Measurements from ENCODE around the gene ULK1.
"Not testable (repeated sequence)": the region's sequence is repeated elsewhere in the genome, so short reads cannot be mapped to it uniquely, and the experiment has no call there.

ULK1 gene

DNA sequence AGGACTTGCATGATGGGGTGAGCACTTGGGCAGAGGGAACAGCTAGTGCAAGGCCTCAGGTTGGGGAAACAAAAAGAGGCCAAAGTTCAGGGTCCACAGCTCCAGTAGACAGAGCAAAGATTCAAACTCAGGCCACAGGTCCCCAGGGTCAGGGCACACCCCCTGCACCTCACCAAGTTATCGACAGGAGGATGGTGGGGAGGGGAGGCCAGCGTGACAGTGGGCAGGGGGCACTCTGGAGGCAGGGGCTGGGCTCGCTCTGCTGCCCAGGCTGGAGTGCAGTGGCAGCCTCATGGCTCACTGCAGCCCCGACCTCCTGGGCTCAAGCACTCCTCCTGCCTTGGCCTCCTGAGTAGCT, 32.4 kb upstream of the ULK1 start:
- no peak for DNase-seq (ENCODE audit: low spot score)

DNA sequence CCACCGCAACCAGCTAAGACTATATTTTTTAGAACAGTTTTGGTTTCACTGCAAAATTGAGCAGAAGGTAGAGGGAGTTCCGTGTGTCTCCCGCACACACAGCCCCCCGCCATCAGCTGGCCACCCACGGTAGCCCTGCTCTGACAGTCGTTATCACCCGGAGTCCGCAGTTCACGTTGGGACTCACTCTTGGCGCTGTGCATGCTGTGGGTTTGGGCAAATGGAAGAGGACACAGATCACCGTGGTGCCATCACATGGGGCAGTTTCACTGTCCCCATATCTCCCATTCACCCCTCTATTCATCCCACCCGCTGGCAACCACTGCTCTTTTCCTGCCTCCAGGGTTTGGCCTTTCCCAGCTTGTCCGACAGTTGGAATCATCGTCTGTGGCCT, 31.8 kb upstream of the ULK1 start:
- no peak for DNase-seq (ENCODE audit: low spot score)

DNA sequence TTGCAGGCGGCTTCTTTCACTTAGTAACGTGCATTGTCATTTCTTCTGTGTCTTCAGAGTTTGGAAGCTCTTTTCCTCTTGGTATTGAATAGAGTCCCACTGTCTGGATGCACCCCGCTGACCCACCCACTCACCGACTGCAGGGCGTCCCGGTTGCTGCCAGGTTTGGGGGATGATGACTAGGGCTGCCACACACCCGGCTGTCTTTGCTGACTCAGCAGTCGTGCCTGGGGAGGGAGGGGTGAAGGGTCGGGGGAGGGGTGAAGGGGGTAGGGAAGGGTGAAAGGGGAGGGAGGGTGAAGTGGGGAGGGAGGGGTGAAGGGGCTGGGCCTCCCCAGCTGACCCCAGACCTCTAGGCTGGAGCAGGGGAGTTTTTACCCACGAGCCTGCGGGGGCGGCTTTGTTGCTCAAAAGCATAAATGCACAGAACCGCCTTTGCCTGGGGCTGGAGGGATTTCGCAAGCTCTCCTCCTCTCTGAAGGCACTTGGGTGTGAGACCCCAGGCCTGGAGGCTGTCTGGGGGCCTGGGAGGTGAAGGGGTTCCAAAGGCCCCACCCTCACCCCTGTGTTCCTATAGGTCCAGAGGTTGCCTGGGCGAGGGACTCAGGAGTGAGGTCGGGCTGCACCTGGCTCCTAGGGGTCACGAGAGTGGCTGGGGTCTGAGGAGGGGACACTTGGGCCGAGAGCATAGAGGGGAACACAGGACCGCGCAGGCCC, 31.3 kb upstream of the ULK1 start:
- DNase-seq (ENCODE audit: low spot score): no peak

DNA sequence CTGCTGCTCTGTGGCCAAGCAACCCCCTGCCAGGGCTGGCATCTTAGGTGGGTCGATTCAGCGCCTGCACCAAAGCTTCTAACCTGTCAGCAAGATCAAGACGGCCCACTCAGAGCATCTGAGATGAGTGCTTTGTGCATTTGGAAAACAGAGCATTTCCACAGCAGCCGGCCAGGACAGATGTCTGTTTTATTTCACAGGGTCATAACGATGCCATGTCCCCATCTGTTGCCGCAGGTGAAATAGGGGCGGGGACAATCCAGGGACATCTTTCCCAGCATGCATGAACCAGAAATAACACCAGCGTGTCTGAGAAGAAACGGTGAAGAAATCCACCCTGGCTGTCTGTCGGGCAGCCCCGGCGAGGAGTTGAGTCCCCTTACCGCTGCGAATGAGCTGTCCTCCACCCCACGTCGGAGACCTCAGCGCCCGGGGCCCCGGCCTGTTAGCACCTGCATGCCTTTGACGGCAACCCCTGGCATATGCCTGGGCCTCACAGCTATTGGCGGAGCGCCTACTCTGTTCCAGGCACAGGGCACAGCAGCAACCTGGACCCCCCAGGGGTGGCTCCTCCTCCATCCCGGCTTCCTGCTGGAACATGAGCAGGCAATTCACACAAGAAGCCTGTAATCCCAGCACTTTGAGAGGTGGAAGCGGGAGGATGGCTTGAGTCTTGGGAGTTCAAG, 30.6 kb upstream of the ULK1 start:
- DNase-seq (ENCODE audit: low spot score): no peak

DNA sequence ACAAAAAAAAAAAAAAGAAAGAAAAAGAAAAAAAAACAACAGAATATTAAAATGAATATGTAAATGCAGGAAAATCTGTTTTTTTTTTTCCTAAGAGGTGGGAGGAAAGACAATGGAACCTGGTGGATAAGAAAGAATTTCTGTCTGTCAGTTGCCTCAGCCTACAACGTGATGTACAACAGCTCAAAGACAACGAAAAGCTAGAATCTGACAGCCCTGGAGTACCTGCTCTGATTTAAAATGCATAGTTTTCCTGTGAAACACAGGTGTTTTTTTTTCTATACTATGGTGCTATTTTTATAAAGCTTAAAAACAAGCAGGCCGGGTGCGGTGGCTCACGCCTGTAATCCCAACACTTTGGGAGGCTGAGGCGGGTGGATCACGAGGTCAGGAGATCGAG, 30.0 kb upstream of the ULK1 start:
- DNase-seq (ENCODE audit: low spot score): no peak

DNA sequence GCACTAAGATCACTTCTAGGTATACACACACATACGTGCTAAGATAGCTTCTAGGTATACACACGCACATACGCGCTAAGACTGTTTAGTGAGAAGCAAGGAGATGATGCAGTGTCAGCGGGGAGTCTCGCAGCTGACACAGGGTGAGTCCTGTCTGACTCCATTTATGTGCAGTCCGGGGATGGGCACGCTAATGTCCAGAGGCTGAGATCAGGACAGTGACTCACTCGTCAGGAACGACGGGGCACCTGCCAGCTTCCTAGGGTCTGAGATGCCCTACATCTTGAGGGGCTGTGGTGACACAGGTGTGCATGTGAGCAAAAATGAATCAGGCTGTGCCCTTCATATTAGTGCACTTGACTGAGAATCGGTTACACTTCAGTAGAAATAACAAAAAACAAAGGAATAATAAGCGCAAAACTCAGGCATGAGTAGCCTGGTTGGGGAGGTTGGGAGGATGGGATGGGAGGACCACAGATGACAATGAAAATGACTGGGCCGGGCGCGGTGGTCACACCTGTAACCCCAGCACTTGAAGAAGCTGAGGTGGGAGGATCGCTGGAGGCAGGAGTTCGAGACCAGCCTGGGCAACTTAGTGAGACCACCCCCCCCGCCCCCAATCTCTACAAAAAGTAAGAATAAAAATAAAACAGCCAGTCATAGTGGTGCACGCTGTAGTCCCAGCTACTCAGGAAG, 29.1 kb upstream of the ULK1 start:
- no peak for DNase-seq (ENCODE audit: low spot score)

DNA sequence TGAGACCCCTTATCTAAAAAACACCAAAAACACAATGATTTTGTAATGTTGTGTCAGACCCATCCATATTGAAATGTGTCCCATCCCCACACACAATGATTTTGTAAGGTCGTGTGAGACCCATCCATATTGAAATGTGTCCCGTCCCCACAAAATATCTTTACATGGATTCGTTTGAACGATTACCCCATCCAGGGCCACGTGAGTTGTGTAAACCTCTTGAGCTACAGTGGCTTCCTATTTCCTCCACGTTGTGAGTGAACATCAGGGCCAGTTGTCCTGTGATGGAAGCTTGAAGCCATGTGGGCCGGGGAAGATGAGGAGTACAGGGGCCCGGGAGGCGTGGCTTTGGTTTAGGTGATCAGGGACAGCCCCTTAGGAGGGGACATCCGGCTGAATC, 27.0 kb upstream of the ULK1 start:
- DNase-seq (ENCODE audit: low spot score): no peak

DNA sequence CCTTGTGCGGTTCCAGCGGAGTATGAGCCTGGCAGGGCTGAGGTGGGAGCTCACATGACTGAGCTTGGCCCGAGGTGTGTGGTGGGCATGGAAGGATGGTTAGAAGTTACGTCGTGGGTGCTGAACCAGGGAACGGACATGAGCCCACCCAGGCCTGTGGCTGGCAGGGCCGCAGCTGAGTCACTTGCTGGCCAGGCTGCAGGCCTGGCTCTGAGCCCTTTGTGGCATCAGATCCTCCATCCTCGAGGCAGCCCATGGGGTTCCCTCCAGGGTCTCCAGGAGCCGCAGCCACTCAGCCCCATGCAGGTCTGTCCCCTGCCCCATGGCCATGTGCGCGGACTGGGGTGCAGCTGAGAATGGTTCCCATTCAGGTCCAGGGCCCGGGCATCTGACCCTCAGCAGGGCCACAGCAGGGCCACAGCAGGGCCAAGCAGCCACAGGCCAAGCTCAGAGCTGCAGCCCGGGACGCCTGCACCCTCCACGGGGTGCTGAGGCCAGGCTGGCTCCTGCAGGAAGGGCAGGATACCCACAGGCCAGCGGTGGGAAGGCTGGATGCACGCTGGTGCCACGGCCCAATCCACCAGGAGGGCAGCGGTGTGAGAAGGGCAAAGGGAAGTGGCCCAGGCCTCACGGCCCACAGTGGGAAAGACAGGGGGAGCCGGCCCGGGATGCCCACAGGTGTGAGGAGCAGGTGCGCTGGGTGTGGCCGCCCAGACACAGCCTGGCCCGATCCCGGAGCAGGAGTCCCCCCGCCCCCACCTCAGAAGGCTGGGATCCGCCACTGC, 26.3 kb upstream of the ULK1 start:
- DNase-seq (ENCODE audit: low spot score): no peak

DNA sequence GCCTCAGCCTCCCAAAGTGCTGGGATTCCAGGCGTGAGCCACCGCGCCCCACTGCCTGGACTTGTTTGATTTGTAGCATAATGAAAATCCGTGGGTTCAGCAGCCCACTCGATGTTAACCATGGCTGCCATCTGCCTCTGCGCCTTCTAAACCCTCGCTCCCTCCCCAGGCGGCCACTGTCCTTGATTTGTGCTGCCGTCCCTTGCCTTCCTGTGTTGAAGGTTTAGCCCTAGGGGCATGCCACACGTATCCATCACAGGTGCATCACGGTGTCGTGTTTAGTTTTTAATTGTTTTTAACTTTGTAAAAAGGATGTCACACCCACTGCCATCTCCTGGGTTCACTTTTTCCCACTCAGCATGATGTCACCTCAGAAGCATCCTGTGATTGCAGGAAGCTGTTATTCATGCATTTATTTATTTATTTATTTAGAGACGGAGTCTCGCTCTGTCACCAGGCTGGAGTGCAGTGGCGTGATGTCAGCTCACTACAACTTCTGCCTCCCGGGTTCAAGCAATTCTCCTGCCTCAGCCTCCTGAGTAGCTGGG, 24.5 kb upstream of the ULK1 start:
- DNase-seq (ENCODE audit: low spot score): no peak

DNA sequence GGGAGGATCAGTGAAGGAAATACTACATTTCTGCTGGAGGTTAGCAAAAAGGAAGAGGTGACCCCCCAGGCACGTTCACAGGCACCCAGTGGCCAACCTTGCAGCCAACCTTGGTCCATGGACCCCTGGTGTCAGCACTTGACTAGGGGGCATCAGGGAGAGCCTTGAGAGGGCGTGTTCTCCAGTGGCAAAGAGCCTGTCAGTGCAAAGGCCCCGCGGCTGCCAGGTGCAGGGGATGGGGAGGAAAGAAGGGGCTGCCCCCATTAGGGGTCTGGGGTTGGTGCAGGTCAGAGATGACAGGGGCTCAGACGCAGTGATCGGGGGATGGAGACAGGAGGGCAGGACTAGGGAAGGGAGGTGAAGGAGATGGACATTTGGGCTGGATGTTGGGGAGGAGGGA, 22.7 kb upstream of the ULK1 start:
- no peak for DNase-seq (ENCODE audit: low spot score)

DNA sequence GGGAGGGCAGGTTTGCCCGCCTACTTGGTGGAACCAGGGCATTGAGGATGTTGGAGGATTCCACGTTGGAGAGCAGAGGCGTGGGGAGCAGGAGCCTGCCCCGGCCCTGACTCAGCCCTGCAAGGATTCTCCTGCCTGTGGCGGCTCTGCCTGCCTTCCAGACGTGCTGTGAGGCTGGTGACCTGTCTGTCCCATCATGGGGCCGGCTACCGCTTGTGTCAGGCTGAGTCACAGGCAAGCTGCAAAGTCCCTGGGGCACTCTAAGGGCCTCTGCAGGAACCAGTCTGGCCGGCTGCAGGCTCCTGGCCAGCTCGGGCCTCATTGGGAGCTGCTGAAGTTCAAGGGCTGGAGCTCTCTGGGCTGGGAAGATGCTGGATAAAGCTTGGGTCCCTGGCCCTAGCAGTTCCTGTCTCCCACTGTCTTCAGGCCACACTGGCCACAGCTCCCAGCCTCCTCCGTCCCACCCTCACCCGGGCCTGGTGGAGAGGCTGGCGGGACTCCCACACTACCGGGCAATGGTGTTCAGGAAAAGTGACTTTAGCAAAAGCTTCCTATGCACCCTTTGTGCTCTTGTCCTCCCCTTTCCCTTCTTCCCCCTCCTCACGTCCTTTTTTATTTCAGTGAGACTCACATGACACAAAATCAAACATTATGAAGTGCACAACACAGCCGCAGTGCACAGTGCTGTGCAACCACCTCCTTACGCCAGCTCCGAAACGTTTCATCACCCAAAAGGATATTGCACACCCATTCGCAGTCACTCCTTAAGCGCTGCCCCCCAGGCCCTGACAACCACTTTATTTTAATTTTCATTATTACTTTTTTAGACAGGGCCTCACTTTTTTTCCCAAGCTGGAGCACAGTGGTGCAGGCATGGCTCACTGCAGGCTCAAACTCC, 22.0 kb upstream of the ULK1 start:
- DNase-seq (ENCODE audit: low spot score): no peak

DNA sequence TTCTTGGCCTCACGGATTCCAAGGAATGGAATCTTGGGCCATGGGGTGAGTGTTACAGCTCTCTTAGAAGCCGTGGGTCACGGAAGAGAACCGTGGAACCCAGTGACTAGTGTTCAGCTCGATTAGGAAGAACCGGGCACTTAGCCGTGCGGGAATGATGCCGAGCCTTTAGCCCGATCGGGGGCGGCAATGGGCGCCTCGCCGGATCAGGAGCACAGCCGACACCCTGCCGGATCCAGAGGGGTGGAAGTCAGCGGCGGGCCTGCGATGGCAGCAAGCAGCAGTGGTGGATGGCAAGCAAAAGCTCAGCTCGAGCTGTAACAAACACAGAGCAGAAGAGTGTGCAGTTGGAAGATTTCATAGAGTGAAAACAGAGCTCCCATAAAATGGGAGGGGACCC, 21.1 kb upstream of the ULK1 start:
- no peak for DNase-seq (ENCODE audit: low spot score)

DNA sequence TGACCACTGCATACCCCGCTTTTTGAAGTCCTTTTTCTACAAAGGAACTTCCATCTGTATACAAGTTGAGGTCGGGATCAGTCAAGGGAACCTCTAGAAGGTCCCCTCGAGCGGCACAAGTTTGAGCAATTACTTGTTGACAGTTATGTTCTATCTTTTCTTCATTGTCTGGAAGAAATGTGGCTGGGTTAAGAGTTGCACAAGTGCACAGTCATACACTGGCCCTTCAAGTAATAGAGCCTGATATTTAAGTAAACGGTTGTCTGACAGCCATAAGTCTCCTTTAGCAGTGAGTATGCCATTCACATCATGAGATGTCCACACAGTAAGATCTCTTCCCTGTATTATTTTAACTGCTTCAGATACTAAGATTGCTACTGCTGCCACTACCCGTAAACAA, 19.4 kb upstream of the ULK1 start:
- DNase-seq (ENCODE audit: low spot score): not testable (repeated sequence)

DNA sequence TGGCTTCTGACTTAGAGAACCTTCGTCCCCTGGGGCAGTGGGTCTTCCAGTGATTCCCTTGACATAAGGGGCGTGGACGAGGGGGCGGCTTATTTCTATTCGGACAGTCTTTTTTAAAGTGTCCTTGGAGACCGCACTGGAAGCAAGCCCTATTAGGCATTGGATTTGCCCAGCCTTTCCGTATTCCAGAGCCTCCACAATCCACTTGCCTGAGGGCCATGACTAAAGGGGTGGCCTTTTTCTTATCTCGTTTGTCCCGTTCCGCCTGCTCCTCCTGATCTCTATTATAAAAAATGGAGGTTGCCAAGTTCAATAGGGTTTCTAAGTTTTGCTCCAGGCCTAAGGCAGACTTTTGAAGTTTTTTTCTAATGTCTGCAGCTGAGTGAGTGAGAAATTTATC, 17.2 kb upstream of the ULK1 start:
- DNase-seq (ENCODE audit: low spot score): not testable (repeated sequence)

DNA sequence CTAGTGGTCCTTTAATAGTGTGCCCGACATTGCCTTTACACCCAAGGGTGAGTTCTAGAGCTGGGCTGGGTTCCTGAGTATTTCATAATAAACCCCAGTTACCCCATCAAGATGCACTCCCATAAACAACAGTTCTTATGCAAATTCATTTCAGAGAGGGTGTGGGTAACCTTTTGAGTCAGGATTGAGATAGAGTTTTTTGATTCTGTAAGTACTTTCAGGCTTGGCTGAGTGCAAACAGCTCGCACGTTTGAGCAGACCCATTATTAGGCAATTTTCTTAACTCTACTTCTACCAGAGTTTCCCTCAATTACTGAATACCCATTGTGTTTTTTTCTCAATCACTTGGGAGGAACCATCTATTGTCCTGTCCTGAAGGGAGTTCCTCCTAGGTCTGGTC, 16.0 kb upstream of the ULK1 start:
- not testable (repeated sequence) for DNase-seq (ENCODE audit: low spot score)

DNA sequence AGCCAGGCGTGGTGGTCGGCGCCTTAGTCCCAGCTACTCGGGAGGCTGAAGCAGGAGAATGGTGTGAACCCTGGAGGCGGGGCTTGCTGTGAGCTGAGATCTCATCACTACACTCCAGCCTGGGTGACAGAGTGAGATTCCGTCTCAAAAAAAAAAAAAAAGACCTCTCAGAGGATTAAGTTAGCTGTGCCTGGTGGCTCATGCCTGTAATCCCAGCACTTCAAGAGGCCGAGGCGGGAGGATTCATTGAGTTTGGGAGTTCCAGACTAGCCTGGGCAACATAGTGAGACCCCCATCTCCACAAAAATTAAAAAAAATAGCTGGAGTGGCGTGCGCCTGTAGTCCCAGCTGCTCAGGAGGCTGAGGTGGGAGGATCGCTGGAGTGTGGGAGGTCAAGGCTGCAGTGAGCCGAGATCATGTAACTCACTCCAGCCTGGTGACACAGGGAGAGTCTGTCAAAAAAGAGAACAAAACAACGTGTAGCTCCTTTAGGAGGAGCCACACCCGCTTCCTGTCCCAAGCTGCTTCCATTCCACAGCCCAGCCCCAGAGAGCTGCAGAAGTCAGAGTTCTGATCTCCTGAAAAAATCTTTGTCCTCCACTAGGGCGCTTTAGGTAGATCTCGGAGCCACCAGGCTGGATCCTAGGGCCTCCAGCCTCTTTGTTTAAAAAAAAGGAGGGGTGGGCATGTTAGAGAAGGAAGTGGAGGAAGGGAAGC, 11.5 kb upstream of the ULK1 start:
- DNase-seq (ENCODE audit: low spot score): peak; percentile 17

DNA sequence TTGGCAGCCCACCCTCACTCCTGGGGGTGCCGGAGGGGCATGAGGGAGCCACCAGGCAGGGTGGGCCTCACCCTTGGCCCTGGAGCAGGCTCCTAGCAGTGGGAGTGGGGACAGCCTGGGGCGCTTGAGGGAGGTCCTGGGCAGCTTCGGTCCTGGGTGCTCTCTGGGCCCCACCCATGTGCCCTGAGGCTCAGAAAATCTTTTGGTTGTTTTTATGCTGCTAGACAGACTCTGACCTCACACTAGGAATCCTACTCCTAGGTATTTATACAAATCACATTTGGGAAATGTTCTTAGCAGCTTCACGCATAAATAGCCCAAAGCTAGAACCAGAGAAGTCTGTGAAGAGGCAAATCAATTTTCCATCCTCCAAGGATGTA, 10.9 kb upstream of the ULK1 start:
- DNase-seq (ENCODE audit: low spot score): no peak

DNA sequence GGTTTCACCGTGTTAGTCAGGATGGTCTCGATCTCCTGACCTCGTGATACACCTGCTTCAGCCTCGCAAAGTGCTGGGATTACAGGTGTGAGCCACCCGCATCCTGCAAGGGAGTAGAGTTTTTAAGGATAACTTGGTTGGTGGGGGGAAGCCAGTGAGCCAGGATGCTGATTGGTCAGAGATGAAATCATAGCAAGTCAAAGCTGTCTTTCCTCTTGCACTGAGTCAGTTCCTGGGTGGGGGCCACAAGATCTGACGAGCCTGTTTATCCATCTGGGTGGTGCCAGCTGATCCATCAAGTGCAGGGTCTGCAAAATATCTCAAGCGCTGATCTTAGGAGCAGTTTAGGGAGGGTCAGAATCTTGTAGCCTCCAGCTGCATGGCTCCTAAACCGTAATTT, 9.3 kb upstream of the ULK1 start:
- not testable (repeated sequence) for DNase-seq (ENCODE audit: low spot score)

DNA sequence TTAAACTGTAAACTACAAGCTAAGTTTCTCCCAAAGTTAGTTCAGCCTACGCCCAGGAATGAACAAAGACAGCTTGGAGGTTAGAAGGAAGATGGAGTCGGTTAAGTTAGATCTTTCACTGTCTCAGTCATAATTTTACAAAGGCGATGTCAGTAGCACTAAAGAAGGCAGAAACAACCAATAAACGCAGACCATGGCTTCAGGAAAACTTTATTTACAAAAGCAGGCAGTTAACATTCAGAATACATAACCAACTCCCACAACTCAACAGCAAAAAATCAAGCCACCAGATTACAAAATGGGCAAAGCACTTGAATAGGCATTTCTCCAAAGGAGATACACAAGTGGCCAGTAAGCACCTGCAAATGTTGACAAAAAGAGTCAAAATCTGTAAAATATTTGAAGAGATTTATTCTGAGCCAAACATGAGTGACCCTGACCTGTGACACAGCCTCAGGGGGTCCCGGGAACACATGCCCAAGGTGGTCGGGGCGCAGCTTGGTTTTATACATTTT, 8.8 kb upstream of the ULK1 start:
- no peak for DNase-seq (ENCODE audit: low spot score)

DNA sequence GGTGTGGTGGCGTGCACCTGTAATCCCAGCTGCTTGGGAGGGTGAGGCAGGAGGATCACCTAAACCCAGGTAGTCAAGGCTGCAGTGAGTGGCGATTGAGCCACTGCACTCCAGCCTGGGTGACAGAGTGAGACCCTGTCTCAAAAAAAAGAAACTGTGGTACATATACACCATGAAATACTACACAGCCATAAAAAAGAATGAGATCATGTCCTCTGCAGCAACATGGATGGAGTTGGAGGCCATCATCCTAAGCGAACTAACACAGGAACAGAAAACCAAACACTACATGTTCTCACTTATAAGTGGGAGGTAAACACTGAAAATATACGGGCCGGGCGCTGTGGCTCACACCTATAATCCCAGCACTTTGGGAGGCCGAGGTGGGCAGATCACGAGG, 2.7 kb upstream of the ULK1 start:
- not testable (repeated sequence) for DNase-seq (ENCODE audit: low spot score)

Data from HuH-7.5 (cell line).